Esophagus muscularis mucosa (tissue), 3 donors: ENCODE measurements around the gene FRS3.

Source experiments
- POLR2AphosphoS5 ChIP-seq, 2 donors: sonication (generic); formaldehyde crosslinking; IDR thresholded peaks; one replicate each; pipeline ENCODE4 v1.6.1; 2017; ENCODE audit warnings: antibody characterized with exemption in 2 of 2
- TF ChIP-seq, protein P1 (sequence below), 3 experiments: fragments of 200-600 bp in 2 of 3; fragments of 450-650 bp in 1 of 3; sonication (generic) in 2 of 3; IDR thresholded peaks; one replicate each; pipeline ENCODE4 v1.5.1; 2017 to 2019; ENCODE audit warnings: antibody characterized with exemption in 3 of 3, mild to moderate bottlenecking in 2 of 3, moderate library complexity in 1 of 3

GRCh38 chr6:41744236-41744787 lies 35.4 kb downstream of the FRS3 start:
- TF ChIP-seq, protein P1, sequence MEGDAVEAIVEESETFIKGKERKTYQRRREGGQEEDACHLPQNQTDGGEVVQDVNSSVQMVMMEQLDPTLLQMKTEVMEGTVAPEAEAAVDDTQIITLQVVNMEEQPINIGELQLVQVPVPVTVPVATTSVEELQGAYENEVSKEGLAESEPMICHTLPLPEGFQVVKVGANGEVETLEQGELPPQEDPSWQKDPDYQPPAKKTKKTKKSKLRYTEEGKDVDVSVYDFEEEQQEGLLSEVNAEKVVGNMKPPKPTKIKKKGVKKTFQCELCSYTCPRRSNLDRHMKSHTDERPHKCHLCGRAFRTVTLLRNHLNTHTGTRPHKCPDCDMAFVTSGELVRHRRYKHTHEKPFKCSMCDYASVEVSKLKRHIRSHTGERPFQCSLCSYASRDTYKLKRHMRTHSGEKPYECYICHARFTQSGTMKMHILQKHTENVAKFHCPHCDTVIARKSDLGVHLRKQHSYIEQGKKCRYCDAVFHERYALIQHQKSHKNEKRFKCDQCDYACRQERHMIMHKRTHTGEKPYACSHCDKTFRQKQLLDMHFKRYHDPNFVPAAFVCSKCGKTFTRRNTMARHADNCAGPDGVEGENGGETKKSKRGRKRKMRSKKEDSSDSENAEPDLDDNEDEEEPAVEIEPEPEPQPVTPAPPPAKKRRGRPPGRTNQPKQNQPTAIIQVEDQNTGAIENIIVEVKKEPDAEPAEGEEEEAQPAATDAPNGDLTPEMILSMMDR (IDR thresholded peaks at IDR 0.05), result no peak
- no peak for TF ChIP-seq POLR2AphosphoS5 (IDR thresholded peaks at IDR 0.05)
